ENCODE data around the gene ARID3A.
A peak's percentile ranks its signal among the peaks of the same experiment; 100 is the strongest.

ARID3A gene

GRCh38 chr19:971795-972194 lies 46.0 kb downstream of the ARID3A start:
- Histone ChIP-seq H3K9ac (ENCODE audit: low read depth, low read length, poor library complexity) (no peak overlapping the region), H3K23ac (ENCODE audit: low read depth, low read length, poor library complexity) (no peak overlapping the region), H4K8ac (ENCODE audit: low read depth, low read length) (no peak overlapping the region), H3K4me2 (ENCODE audit: insufficient read depth, low read length, poor library complexity, severe bottlenecking) (no peak overlapping the region), H3K4me3 (ENCODE audit: low read length in 2 of 2) (no peak overlapping the region), H3K9me3 (replicated peaks in 1 of 2; ENCODE audit: control insufficient read depth in 2 of 2, insufficient read depth in 1 of 2, low read depth in 1 of 2, low read length in 2 of 2) (peaks cover 14 to 31% of the 10 kb centered on the region in 2 donors), H3K79me1 (ENCODE audit: low read depth, low read length) (peaks cover 2% of the 10 kb centered on the region), H2AK5ac (ENCODE audit: low read depth, low read length) (no peak overlapping the region), H2BK12ac (ENCODE audit: low read length) (no peak overlapping the region), H2AFZ (ENCODE audit: low read length) (no peak overlapping the region), H3K27me3 (ENCODE audit: control insufficient read depth in 3 of 3, insufficient read depth in 3 of 3, low read depth in 1 of 3, low read length in 3 of 3) (peaks cover 0 to 2% (median 0%) of the 10 kb centered on the region in 3 experiments), H3K27ac (replicated peaks; ENCODE audit: low read length) (no peak overlapping the region), H3K18ac (ENCODE audit: low read length) (no peak overlapping the region), H3K14ac (ENCODE audit: low read length) (no peak overlapping the region), H3K36me3 (replicated peaks in 1 of 2; ENCODE audit: control insufficient read depth in 2 of 2, insufficient read depth in 2 of 2, low read length in 2 of 2) (peaks cover 32 to 62% of the 10 kb centered on the region in 2 donors), H3K4ac (ENCODE audit: low read length) (no peak overlapping the region), H2BK15ac (ENCODE audit: low read length) (no peak overlapping the region), H3K4me1 (ENCODE audit: control insufficient read depth in 2 of 2, insufficient read depth in 1 of 2, low read depth in 1 of 2, low read length in 2 of 2) (no peaks in the 10 kb centered on the region), H4K91ac (ENCODE audit: low read depth, low read length, poor library complexity) (no peak overlapping the region), H2BK120ac (ENCODE audit: low read depth, low read length) (no peak overlapping the region), H2BK5ac (ENCODE audit: low read length) (peak overlapping the region; percentile 75)
- DNase-seq (ENCODE audit: low spot score), result no peak
- WGBS, 2 donors (ENCODE audit: extremely low coverage in 2 of 2, insufficient read length in 2 of 2, insufficient replicate concordance in 1 of 2), result no CpG with 5 or more reads among the region's 24 CpGs

DNA sequence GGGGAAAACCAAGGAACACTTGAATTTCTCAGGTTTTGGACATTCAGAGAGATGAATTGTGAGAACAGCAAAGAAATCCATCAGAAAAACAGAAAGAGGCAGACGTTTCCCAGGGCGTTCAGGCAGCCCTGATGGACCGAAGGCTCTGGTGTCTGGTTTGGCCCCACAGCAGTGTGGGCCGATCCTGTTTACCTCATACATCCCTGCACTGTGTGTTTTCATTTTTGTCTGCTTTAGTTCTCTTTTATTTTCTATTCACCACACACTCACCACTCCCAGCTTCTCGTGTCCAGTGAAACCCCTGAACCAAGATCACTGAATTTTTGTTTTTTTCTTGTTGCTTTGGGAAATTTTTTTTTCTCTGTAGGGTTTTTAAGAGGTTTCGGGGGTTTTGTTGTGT lies 46.4 kb downstream of the ARID3A start:
- Histone ChIP-seq H3K14ac (ENCODE audit: low read length) (no peak overlapping the region), H3K23ac (ENCODE audit: low read depth, low read length, poor library complexity) (no peak overlapping the region), H3K18ac (ENCODE audit: low read length) (no peak overlapping the region), H3K9me3 (replicated peaks in 1 of 2; ENCODE audit: control insufficient read depth in 2 of 2, insufficient read depth in 1 of 2, low read depth in 1 of 2, low read length in 2 of 2) (peaks cover 14 to 31% of the 10 kb centered on the region in 2 donors), H3K4me1 (ENCODE audit: control insufficient read depth in 2 of 2, insufficient read depth in 1 of 2, low read depth in 1 of 2, low read length in 2 of 2) (no peaks in the 10 kb centered on the region), H2BK120ac (ENCODE audit: low read depth, low read length) (no peak overlapping the region), H3K27ac (replicated peaks; ENCODE audit: low read length) (no peak overlapping the region), H3K4me2 (ENCODE audit: insufficient read depth, low read length, poor library complexity, severe bottlenecking) (no peak overlapping the region), H4K91ac (ENCODE audit: low read depth, low read length, poor library complexity) (no peak overlapping the region), H3K27me3 (ENCODE audit: control insufficient read depth in 3 of 3, insufficient read depth in 3 of 3, low read depth in 1 of 3, low read length in 3 of 3) (peaks cover 0 to 2% (median 0%) of the 10 kb centered on the region in 3 experiments), H3K36me3 (replicated peaks in 1 of 2; ENCODE audit: control insufficient read depth in 2 of 2, insufficient read depth in 2 of 2, low read length in 2 of 2) (peaks cover 27 to 57% of the 10 kb centered on the region in 2 donors), H3K4ac (ENCODE audit: low read length) (no peak overlapping the region), H2AFZ (ENCODE audit: low read length) (no peak overlapping the region), H3K4me3 (ENCODE audit: low read length in 2 of 2) (no peak overlapping the region), H2AK5ac (ENCODE audit: low read depth, low read length) (no peak overlapping the region), H2BK15ac (ENCODE audit: low read length) (no peak overlapping the region), H2BK5ac (ENCODE audit: low read length) (no peak overlapping the region), H4K8ac (ENCODE audit: low read depth, low read length) (no peak overlapping the region), H3K9ac (ENCODE audit: low read depth, low read length, poor library complexity) (no peak overlapping the region), H2BK12ac (ENCODE audit: low read length) (no peak overlapping the region), H3K79me1 (ENCODE audit: low read depth, low read length) (peaks cover 3% of the 10 kb centered on the region)
- WGBS, 2 donors (ENCODE audit: extremely low coverage in 2 of 2, insufficient read length in 2 of 2, insufficient replicate concordance in 1 of 2), result no CpG with 5 or more reads among the region's 6 CpGs
- DNase-seq (ENCODE audit: low spot score), result no peak

- no peak overlapping the region for H4K8ac ChIP-seq (ENCODE audit: low read depth, low read length)
- H2BK5ac ChIP-seq (ENCODE audit: low read length), result no peak overlapping the region
- no peak overlapping the region for H3K23ac ChIP-seq (ENCODE audit: low read depth, low read length, poor library complexity)
- H3K4me3 ChIP-seq (ENCODE audit: low read length in 2 of 2), result no peak overlapping the region
- H3K4me2 ChIP-seq (ENCODE audit: insufficient read depth, low read length, poor library complexity, severe bottlenecking), result no peak overlapping the region
- H3K18ac ChIP-seq (ENCODE audit: low read length), result no peak overlapping the region
- H2BK12ac ChIP-seq (ENCODE audit: low read length), result no peak overlapping the region
- H4K91ac ChIP-seq (ENCODE audit: low read depth, low read length, poor library complexity), result no peak overlapping the region
- peaks cover 17 to 45% of the 10 kb centered on the region in 2 donors for H3K36me3 ChIP-seq (replicated peaks in 1 of 2; ENCODE audit: control insufficient read depth in 2 of 2, insufficient read depth in 2 of 2, low read length in 2 of 2)
- peak overlapping the region; percentile 61 for H2AK5ac ChIP-seq (ENCODE audit: low read depth, low read length)
- H3K9ac ChIP-seq (ENCODE audit: low read depth, low read length, poor library complexity), result no peak overlapping the region
- peaks cover 3% of the 10 kb centered on the region for H3K79me1 ChIP-seq (ENCODE audit: low read depth, low read length)
- H2BK120ac ChIP-seq (ENCODE audit: low read depth, low read length), result no peak overlapping the region
- H3K14ac ChIP-seq (ENCODE audit: low read length), result no peak overlapping the region
- no peaks in the 10 kb centered on the region for H3K4me1 ChIP-seq (ENCODE audit: control insufficient read depth in 2 of 2, insufficient read depth in 1 of 2, low read depth in 1 of 2, low read length in 2 of 2)
- peaks cover 8 to 24% of the 10 kb centered on the region in 2 donors for H3K9me3 ChIP-seq (replicated peaks in 1 of 2; ENCODE audit: control insufficient read depth in 2 of 2, insufficient read depth in 1 of 2, low read depth in 1 of 2, low read length in 2 of 2)
- H3K4ac ChIP-seq (ENCODE audit: low read length), result no peak overlapping the region
- no peak overlapping the region for H2BK15ac ChIP-seq (ENCODE audit: low read length)
- H2AFZ ChIP-seq (ENCODE audit: low read length), result no peak overlapping the region
- H3K27me3 ChIP-seq (ENCODE audit: control insufficient read depth in 3 of 3, insufficient read depth in 3 of 3, low read depth in 1 of 3, low read length in 3 of 3), result peaks cover 0 to 2% (median 0%) of the 10 kb centered on the region in 3 experiments
- DNase-seq (ENCODE audit: low spot score), result no peak
- no peak overlapping the region for H3K27ac ChIP-seq (replicated peaks; ENCODE audit: low read length)
- WGBS, 2 donors (ENCODE audit: extremely low coverage in 2 of 2, insufficient read length in 2 of 2, insufficient replicate concordance in 1 of 2), result no CpG with 5 or more reads among the region's 29 CpGs
Observed at GRCh38 chr19:973726-974563, 48.1 kb downstream of the ARID3A start.

- H3K27ac ChIP-seq (replicated peaks; ENCODE audit: low read length), result no peak overlapping the region
- DNase-seq (ENCODE audit: low spot score), result no peak
- no peak overlapping the region for H2BK12ac ChIP-seq (ENCODE audit: low read length)
- H3K36me3 ChIP-seq (replicated peaks in 1 of 2; ENCODE audit: control insufficient read depth in 2 of 2, insufficient read depth in 2 of 2, low read length in 2 of 2), result peaks cover 14 to 37% of the 10 kb centered on the region in 2 donors
- H2AK5ac ChIP-seq (ENCODE audit: low read depth, low read length), result peak overlapping the region; percentile 61
- no peak overlapping the region for H2BK5ac ChIP-seq (ENCODE audit: low read length)
- H3K4ac ChIP-seq (ENCODE audit: low read length), result no peak overlapping the region
- H3K9me3 ChIP-seq (replicated peaks in 1 of 2; ENCODE audit: control insufficient read depth in 2 of 2, insufficient read depth in 1 of 2, low read depth in 1 of 2, low read length in 2 of 2), result peaks cover 7 to 23% of the 10 kb centered on the region in 2 donors
- H3K4me1 ChIP-seq (ENCODE audit: control insufficient read depth in 2 of 2, insufficient read depth in 1 of 2, low read depth in 1 of 2, low read length in 2 of 2), result peaks cover 6% of the 10 kb centered on the region in 2 donors
- H3K14ac ChIP-seq (ENCODE audit: low read length), result no peak overlapping the region
- no peak overlapping the region for H2BK15ac ChIP-seq (ENCODE audit: low read length)
- no peak overlapping the region for H4K91ac ChIP-seq (ENCODE audit: low read depth, low read length, poor library complexity)
- H2AFZ ChIP-seq (ENCODE audit: low read length), result no peak overlapping the region
- H3K27me3 ChIP-seq (ENCODE audit: control insufficient read depth in 3 of 3, insufficient read depth in 3 of 3, low read depth in 1 of 3, low read length in 3 of 3), result peaks cover 0 to 2% (median 0%) of the 10 kb centered on the region in 3 experiments
- no peak overlapping the region for H3K4me3 ChIP-seq (ENCODE audit: low read length in 2 of 2)
- no peak overlapping the region for H3K9ac ChIP-seq (ENCODE audit: low read depth, low read length, poor library complexity)
- H3K23ac ChIP-seq (ENCODE audit: low read depth, low read length, poor library complexity), result peak overlapping the region; percentile 5
- H4K8ac ChIP-seq (ENCODE audit: low read depth, low read length), result no peak overlapping the region
- H3K4me2 ChIP-seq (ENCODE audit: insufficient read depth, low read length, poor library complexity, severe bottlenecking), result no peak overlapping the region
- H3K18ac ChIP-seq (ENCODE audit: low read length), result peak overlapping the region; percentile 76
- H2BK120ac ChIP-seq (ENCODE audit: low read depth, low read length), result no peak overlapping the region
- peaks cover 3% of the 10 kb centered on the region for H3K79me1 ChIP-seq (ENCODE audit: low read depth, low read length)
- WGBS, 2 donors (ENCODE audit: extremely low coverage in 2 of 2, insufficient read length in 2 of 2, insufficient replicate concordance in 1 of 2), result no CpG with 5 or more reads among the region's 37 CpGs
Observed at GRCh38 chr19:974564-975257, 48.9 kb downstream of the ARID3A start.

Data from neuronal stem cell (in vitro differentiated cells).